8988T (cell line): ENCODE data around the gene RNF13.
"Not testable (repeated sequence)": the region's sequence is repeated elsewhere in the genome, so short reads cannot be mapped to it uniquely, and the experiment has no call there.

Experiments used
- DNase-seq: peaks from one replicate; pipeline ENCODE4 v3.0.0; 2011

Gene RNF13

DNA sequence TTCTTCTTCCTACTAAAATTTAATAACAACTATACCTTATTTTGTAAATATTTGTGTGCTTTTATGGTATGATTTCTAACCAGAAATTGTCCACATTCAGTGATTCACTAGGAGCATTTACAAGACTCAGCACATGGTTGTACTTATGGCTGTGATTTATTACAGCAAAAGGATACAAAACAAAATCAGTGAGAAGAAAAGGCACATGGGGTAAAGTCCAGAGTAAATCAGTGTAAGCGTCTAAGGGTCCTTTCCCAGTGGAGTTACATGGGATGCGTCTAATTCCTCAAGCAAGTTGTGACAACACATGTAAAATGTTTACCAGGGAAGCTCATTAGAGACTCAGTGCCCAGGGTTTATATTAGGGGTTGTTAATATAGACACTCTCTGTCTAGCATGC is 31.1 kb downstream of the RNF13 start:
- no peak for DNase-seq

DNA sequence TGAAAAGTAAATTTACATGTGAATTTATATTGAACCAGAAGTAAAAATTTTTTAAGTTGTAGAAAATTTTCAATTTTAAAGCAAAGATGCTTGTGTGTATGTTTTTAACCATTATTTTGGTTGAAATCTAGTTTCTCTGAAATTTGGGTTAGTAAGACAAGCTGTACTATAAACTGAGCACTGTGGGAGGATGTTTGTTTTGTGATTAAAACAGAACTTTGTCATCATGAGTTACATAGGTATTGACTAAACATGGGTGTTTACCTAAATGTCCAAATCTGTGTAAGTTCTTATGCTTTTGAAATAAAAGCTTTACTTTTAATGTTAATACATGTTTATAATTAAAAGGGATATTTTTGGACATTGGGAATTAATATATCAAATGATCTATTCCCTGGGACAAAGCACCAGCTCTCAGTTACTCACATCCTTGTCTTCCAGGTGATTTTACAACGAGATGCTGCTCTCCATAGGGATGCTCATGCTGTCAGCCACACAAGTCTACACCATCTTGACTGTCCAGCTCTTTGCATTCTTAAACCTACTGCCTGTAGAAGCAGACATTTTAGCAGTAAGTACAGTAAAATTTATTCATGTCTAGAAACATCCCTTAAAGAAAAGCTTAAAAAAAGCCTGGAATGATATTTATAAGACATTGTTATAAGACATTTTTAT is 32.7 kb downstream of the RNF13 start:
- DNase-seq: no peak

DNA sequence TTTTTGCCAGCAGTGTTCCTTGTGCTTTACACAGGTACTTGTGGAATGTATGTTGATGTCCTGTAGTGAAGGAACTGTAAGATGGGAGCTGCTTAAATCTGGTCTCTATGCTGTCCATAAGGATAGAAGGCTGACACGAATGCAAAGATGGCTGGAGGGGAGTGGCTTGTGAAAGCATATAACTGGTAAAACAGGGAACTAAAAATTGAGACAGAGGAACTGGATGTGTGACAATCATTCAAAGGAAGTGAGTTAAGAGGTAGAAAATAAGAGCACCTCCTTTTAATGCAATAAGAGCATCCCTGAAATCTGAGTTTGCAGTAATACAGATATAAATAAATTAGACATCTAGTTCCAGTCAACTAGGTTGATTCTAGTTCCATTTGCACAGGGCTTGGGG is 35.2 kb downstream of the RNF13 start:
- DNase-seq: no peak

DNA sequence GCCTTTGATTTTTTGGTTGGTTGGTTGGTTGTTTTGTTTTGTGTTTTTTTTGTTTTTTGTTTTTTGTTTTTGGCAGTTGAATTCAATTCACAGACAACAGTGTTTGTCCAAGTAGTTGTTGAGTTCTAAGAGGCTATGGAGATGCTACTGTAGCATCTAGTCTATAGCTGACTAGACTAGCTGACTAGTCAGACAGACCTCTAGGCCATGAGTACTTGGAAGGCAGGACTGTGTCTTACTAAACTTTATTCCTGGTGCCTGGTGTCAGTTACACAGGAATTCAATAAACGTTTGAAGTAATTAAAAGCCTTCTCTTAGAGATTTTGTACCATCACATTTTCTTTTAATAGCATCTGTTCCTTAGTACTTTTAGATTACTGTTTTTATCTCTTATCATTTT is 35.7 kb downstream of the RNF13 start:
- DNase-seq: no peak

DNA sequence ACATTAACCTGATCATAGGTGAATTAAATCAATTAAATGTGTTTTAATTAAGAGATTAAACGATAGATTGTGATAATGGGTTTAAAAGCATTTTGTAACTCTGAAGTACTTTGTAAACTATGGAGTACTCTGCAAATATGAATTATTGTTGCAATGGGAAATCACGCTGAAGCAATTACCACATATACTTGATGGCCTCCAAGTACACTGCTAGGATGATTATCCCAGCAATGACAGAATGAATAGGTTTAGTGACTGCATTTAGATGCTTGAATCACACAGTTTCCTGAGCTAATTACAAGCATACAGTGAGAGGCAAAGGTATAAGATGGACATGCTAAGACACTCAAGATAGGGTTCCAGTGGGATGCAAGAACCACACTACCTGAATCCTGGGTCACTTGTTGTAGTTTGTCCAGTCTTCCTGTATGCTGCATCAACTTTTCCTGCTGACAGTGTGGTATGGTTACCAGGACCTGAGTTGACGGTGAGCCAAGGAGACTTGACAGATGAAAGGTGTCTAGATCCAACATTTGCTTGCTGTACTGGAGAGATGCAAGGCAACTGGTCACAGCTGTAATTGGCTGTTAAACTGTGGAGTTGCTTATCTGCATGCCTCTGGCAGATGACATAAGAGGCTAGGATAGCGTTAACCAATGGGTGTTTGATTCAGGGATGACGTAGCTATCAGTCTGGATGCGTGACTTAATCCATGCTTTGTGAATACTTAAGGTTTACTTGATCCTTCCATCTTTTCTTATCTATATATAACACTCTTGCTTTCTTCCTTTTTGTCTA is 38.0 kb downstream of the RNF13 start:
- DNase-seq: no peak

DNA sequence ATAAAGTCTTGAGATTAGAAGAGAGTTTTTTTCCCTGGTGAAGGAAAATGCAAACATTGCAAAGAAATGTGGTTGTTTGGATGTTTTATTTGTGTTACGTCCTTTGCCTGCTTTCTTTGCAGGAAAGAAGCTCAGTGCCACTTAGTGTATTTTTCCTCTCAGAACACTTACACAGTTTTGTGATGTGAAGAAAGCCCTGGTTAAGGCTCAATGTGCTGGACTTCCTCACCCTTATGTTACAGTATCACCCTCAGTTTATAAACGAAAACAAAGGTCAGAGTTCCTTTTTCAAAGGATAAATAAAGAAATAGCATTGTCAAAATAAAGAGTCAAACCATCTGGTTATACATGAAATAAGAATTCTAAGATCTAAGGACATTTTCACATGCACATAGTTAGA is 45.9 kb downstream of the RNF13 start:
- no peak for DNase-seq

DNA sequence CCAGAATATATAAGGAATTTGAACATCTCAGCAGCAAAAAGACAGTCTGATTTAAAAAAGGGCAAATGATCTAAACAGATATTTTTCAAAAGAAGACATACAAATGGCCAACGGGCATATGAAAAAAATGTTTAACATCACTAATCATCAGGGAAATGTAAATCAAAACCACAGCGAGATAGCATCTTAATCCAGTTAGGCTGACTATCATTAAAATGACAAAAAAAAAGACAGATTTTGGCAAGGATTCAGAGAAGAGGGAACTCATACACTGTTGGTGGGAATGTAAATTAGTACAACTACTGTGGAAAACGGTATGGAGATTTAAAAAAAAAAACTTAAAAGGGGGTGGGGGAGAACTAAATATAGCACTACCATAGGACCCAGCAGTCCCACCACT is 47.9 kb downstream of the RNF13 start:
- no peak for DNase-seq

DNA sequence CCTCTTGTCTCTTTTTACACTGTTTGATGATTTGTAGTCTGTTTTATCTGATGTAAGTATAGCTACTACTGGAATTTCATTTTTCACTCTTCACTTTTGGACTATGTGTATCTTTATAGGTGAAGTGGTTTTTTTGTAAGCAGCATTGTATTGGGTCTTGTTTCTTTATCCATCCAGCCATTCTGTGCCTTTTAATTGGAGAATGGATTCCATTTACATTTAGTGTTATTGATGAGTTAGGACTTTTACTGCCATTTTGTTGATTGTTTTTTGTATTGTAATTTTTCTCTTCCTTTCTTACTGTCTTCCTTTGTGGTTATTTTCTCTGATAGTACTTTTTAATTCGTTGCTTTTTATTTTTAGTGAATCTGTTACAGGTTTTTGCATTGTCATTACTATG is 54.5 kb downstream of the RNF13 start:
- no peak for DNase-seq

DNA sequence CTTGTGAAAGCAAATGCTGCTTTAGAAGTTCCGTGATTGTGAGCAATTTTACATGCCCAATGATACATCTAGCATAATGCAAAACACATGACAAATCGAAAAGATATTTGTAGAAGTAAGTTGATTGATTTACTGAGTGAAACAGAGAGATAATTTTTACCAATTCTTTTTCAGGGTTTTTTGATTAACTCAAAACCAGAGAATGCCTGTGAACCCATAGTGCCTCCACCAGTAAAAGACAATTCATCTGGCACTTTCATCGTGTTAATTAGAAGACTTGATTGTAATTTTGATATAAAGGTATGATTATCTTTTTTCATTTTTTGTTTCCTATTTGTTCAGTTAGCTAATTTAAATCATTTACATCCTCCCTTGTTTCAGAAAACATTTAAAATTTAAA is 58.8 kb downstream of the RNF13 start:
- DNase-seq: no peak

DNA sequence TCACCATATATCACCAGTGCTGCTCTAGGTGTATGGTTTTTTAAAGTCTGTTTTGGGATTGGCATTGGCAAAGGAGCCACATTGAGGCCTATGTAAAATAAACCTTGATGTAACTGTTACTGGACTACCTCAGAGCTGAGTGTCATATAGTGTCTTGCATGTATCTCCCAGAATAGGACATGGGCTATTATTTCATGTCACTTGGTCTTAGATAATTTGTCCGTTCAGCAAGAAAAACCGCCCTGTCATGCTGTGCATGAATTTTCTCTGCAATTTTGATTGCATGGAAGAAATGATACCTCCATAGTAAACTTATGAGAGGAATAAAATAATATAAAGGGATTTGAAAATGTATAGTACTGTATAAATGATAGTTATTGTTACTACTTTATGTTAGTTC is 59.6 kb downstream of the RNF13 start:
- no peak for DNase-seq

DNA sequence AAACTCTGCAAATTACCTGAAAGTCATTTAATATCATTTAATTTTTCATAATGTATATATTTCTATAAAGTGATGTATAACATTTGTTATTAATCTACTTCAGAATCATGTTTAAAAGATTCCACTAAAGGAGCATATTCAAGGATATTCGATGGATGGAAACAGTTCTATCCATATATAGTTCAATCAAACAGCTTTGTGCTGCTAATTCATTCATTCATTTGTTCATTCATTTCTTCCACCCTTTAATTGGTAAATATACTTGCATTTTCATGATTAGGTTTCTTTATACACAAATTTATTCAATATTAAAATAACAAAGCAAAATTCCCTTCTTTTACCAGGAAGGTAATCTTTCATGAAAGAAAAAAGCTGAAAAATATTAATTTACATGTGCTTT is 64.7 kb downstream of the RNF13 start:
- DNase-seq: no peak

DNA sequence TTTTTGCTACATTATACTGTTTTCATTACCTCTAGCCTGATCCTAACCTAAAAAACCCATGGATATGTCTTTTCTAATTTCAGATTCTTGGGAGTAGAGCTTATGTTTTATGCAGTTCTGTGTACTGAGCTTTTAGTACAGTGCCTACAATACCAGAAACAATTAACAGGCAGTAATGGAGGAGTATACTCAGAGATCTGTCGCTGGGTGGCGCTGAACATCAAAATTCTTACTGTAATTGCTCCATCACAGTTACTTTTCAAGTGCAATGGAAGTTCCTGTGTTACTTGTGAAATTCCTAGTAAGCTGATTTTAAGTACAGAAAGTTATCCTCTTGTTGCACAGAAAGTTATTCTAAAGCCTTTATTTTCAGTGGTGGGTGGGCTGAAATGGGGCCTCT is 66.9 kb downstream of the RNF13 start:
- DNase-seq: no peak

DNA sequence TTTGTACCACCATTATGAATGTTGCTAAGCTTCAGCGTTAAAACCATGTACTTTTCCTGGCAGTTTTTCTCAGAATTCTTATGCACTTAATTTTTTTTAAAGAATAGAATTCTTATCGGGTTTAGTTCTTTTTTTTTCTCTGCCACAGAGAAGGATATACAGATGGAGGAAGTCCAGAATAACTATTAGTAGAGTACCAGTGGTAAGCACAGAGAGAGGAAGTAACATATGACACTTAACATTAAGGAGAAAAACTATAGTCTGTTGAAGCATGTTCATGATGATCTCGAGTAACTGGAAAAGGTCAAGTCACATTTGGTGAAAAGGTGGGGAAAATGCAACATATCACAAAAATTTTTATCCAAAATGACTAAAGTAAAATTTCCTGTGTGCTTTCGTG is 68.9 kb downstream of the RNF13 start:
- DNase-seq: no peak

DNA sequence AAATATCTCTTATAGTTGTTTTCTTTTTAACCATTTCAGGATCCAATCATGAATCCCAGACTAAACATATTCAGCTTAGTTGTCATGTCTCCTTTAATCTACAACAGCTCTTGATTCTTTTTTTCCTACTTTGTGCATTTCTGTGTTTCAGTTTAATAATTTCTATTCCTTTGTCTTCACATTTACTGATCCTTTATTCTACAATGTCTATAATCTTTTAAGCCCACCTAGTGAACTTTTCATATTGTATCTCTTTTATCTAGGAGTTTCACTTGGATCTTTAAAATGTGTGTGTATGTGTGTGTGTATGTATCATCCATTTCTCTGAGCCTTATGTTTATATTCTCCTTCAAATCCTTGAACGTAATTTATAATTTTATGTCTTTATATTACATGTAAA is 70.1 kb downstream of the RNF13 start:
- DNase-seq: no peak

DNA sequence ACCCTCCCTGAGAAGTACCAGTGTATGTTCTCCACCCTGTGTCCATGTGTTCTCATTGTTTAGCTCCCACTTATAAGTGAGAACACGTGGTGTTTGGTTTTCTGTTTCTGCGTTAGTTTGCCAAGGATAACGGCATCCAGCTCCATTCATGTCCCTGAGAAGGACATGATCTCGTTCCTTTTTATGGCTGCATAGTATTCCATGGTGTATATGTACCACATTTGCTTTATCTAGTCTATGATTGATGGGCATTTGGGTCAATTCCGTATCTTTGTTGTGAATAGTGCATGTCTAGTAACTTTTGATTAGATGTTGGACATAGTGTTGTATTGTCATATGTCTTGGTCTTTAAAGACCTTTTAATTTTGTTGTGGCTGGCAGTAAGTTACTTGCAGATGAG is 70.8 kb downstream of the RNF13 start:
- not testable (repeated sequence) for DNase-seq

DNA sequence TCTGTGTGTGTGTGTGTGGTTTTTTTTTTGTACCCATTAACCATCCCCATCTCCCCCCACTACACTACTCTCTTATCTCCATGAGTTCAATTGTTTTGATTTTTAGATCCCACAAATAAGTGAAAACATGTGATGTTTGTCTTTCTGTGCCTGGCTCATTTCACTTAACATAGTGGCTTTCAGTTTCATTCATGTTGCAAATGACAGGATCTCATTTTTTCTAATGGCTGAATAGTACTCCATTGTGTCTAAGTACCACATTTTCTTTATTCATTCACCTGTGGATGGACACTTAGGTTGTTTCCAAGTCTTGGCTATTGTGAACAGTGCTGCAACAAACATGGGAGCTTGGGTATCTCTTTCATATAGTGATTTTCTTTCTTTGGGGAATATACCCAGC is 71.8 kb downstream of the RNF13 start:
- not testable (repeated sequence) for DNase-seq

DNA sequence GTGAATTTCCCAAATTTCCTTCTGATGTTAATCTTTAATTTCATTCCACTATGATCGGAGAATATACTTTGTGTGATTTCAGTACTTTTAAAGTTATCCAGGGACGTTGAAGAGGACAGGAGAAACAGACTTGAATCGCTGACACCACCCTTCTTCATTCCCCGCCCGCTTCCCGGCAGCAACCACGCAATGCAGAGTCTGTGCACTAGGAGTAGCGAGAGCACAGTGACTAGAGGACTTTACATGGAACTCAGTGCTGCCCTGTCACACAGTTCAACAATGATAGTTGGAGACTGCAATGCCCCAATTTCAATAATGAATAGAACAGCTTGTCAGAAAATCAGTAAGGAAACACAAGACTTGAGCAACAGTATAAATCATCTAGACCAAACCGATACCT is 73.9 kb downstream of the RNF13 start:
- no peak for DNase-seq

DNA sequence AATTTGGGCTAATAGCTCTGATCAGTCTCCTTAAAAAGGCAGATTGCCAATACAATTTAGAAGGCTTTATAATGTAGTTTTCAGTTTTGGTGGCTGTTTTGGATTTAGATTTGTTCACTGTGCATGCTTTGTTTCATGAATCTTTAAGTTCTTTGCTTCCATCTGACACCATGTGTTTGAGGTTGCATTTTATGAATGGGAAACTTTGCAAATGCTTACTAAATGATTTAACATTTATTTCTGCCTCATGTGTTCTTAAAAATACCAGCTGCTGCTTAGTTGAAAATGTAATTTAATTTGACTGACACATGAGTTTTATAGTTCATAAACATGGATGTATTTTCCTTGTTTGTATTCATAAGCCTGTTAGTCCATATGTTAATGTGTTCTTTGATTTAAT is 78.6 kb downstream of the RNF13 start:
- no peak for DNase-seq

DNA sequence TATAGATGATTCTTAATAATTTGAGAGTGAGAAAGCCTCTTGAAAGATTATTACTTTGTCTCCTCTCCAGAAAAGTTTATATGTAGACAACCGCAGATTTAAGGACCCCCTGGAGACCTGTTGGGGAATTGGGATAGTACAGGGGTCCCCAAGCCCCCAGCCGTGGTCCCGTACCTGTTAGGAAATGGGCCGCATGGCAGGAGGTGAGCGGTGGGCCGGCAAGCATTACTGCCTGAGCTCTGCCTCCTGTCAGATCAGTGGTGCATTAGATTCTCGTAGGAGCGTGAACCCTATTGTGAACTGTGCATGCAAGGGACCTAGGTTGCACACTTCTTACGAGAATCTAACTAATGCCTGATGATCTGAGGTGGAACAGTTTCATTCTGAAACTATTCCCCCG is 79.4 kb downstream of the RNF13 start:
- DNase-seq: no peak

DNA sequence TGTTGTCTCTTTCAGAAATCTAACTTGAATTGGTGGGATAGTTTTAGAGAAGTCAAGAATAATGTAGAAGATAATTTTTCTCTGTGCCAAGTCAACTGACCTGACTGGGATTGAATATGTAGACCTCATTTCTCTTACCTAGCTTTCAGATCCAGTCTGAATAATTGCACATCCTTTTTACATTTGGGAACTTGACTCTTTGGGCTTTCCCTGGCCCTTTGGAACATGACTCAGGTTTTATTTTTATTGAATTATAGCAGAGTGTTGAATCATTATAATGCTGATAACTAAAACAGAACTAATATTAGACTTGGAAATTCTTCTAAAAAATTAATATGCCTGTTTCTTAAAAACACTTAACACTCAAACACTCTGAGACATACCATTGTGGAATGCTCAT is 81.2 kb downstream of the RNF13 start:
- no peak for DNase-seq

DNA sequence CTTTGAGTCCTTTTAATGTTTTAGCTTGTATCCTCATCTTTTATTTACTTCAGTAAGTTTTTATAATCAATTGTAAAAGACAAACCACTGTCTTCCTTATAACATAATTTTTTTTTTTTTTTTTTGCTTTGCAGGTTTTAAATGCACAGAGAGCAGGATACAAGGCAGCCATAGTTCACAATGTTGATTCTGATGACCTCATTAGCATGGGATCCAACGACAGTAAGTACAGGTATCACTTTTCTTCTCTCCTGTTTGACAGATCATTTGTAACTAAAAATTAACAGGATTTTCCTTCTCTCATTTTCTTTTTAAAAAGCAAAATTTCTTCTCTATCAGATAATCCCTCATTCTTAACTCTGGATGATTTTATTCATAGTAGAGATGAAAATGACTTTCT is 82.3 kb downstream of the RNF13 start:
- no peak for DNase-seq

DNA sequence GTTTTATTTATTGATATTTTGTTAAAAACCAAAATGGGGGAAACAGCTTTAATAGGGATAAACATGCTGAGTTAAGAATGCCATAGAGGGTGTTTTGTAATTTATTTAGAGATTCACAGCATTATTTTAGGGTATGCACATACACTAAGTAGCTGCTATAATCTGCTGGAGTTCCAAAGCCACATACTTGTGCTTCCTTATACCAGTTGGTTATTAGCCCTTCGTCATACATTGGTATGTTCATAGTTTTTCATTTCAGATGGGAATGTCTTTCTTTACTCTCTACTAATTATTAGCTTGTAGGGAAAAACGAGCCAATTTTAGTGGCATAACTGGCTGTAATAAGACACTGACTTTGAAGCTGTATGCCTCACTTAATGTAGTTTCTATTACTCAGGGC is 82.8 kb downstream of the RNF13 start:
- DNase-seq: no peak

DNA sequence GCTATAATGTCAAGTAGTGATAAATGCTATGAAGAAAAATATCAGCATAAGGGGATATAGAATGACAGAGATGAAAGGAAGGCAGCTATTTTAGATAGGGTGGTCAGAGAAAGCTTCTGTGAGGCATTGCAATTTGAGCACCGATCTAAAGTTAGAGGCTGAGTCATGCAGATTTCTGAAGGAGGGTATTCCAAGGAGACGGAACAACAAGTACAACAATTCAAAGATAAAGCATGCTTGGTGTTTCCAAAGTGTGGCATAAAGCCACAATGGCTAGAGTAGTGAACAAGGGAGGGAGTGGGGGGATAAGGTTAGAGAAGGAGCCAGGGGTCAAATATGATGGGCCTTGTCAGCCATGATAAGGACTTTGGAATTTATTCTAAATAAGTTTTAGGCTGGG is 85.8 kb downstream of the RNF13 start:
- DNase-seq: no peak

DNA sequence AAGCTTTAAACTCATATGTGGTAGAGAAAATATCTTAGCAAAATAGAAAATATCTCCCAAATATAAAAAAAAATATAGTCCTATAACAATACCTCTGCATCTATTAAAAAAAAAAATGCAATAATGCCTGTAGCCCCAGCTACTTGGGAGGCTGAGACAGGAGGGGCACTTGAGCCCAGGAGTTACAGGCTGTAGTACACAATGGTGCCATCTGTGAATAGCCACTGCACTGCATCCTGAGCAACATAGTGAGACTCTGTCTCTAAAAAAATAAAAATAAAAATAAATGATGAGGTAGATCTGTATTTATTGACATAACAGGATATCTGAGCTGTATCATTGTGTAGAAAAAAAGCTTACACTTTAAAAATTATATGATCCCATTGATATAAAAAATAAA is 87.3 kb downstream of the RNF13 start:
- DNase-seq: no peak

DNA sequence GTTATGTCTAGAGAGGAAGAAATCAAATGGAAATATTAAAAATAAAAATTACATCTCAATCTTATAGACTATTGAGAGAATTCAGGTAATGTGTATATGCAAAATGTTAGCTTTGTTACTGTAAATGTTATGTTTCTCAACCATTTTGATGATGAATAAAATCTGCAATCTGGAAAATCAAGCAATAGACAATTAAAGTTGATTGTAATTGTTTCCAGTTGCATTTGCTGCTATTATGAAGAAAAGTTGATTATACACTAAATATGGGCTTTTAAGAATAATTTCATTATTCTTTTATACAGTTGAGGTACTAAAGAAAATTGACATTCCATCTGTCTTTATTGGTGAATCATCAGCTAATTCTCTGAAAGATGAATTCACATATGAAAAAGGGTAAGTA is 88.8 kb downstream of the RNF13 start:
- no peak for DNase-seq
